HL-60 (cell line): ENCODE results near the gene TLCD4.

Source experiments
- CTCF ChIP-seq: IDR thresholded peaks from one replicate; pipeline ENCODE4 v1.5.1; 2011; ENCODE audit warnings: low read length, control low read depth, inconsistent platforms; ENCODE audit not compliant: insufficient read depth
- GABPA ChIP-seq: IDR thresholded peaks from 2 replicates; pipeline ENCODE4 v1.6.1; 2012; ENCODE audit warnings: low read depth
- REST ChIP-seq: IDR thresholded peaks from 2 replicates; pipeline ENCODE4 v1.6.1; 2012; ENCODE audit warnings: low read depth; ENCODE audit not compliant: insufficient replicate concordance

- TF ChIP-seq CTCF: no peak
- no peak for TF ChIP-seq GABPA
- no peak for TF ChIP-seq REST
Observed at GRCh38 chr1:95122151-95122697, 5.1 kb downstream of the TLCD4 start.
